Bronchial epithelial cell (primary cell): ENCODE results near the gene MVD. TPM values are rescaled to one million over a fixed set of nuclear protein-coding genes. Genes with fewer than 3 reads are reported as not detected.

ENCODE experiments used
- DNase-seq: peaks from one replicate; pipeline ENCODE4 v3.0.0-alpha.2; 2010; ENCODE audit warnings: low read depth
- FAIRE-seq: peaks from 2 replicates; lab custom pipeline; 2011; peaks lifted over from hg19 to GRCh38; lab: Jason Lieb, UNC
- H3K27me3 ChIP-seq: 2 replicates; pipeline ENCODE4 v1.5.1; 2011; ENCODE audit warnings: low read length; ENCODE audit not compliant: control insufficient read depth, insufficient read depth
- H3K36me3 ChIP-seq: 2 replicates; pipeline ENCODE4 v1.5.1; 2011; ENCODE audit warnings: low read length; ENCODE audit not compliant: control insufficient read depth, insufficient read depth
- H3K4me3 ChIP-seq: 2 replicates; pipeline ENCODE4 v1.5.1; 2011; ENCODE audit warnings: mild to moderate bottlenecking, low read depth, low read length, control low read depth
- total RNA-seq: library from RNA; depleted of rRNA; stranded (reverse); fragments of >200 nt; gene quantifications from 2 replicates; pipeline ENCODE4 v1.2.1, GENCODE V29; 2014
- TF ChIP-seq, protein P1 (sequence below): IDR thresholded peaks from 2 replicates; pipeline ENCODE4 v1.5.1; 2011; ENCODE audit warnings: mild to moderate bottlenecking, moderate library complexity, low read length, control low read depth, inconsistent platforms; ENCODE audit not compliant: insufficient read depth, severe bottlenecking

MVD gene
- total RNA-seq, 1 donor from 2014 or later, result 56.6 TPM

DNA sequence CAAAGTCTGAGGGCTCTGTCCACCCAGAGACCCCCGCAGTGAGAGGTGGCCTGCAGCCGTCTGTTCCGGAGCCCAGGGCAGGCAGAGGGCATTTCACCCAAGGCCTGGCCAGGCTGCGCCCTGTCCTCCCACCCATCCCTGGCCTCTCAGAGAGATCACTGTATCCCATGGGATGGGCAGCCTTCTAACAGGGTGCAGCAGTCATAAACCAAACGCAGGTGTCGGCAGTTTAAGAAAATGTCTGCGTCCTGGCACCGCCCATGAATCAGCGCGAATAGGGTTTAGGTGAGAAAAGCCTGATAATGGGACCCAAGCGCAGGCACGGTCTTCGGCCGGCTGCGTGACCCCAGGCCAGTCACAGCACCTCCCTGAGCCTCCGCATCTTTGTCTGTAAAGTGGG, 17.4 kb downstream of the MVD start:
- FAIRE-seq, result no peak
- H3K4me3 ChIP-seq, result no peak overlapping the region
- H3K36me3 ChIP-seq, result no peaks in the 10 kb centered on the region
- TF ChIP-seq, protein P1, sequence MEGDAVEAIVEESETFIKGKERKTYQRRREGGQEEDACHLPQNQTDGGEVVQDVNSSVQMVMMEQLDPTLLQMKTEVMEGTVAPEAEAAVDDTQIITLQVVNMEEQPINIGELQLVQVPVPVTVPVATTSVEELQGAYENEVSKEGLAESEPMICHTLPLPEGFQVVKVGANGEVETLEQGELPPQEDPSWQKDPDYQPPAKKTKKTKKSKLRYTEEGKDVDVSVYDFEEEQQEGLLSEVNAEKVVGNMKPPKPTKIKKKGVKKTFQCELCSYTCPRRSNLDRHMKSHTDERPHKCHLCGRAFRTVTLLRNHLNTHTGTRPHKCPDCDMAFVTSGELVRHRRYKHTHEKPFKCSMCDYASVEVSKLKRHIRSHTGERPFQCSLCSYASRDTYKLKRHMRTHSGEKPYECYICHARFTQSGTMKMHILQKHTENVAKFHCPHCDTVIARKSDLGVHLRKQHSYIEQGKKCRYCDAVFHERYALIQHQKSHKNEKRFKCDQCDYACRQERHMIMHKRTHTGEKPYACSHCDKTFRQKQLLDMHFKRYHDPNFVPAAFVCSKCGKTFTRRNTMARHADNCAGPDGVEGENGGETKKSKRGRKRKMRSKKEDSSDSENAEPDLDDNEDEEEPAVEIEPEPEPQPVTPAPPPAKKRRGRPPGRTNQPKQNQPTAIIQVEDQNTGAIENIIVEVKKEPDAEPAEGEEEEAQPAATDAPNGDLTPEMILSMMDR, result no peak
- no peak for DNase-seq
- H3K27me3 ChIP-seq, result peaks cover 4% of the 10 kb centered on the region

DNA sequence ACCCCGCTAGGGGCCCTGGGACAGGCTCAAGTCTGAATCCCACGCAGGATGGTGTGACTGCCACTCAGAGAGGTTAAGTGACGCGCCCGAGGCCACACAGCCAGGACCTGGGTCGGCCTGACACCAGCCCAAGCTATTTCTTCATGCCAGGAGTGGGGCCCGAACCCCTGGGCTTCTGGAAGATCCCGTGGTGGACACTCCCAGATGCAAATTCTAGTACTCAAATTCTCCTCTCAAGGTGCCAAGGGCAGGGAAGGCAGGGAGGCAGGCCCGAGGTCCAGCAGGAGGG, 19.3 kb downstream of the MVD start:
- FAIRE-seq (no peak), DNase-seq (no peak)

DNA sequence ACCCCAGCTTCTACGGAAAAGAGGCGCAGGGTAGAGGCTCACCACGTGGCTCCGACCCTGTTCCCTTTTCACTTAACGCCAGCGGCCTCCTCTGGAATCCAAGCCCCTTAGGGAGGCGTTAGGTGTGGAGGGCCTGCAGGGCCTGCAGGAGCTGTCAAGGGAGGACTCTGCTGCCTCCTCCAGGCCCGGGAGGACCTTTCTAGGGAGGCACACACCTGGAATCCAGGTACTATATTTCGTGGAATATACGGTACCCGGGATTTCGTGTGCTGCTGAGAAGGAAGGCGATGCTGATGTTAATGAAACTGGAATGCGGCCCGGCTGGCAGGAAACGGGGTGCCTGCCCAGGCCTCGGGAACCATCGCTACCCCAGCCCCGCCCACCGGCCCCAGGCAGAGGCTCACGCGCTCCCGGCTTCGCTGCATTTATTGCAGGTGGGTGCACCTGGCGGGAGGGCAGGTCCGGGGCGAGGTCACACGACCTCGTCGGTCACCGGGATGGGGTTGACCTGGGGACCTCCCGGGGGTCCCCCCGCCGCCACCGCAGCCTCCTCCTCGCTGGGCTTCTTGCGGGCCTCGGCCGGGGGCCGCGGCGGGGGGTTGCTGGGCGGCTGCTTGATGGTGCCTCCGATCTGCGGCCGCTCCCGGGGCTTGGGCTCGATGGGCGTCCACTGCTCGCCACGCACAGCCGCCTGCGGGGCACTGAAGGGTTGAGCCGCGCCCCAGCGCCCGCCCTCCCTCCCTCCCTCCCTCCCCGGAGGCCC, 19.8 kb downstream of the MVD start:
- H3K36me3 ChIP-seq, result no peaks in the 10 kb centered on the region
- peaks cover 24% of the 10 kb centered on the region for H3K27me3 ChIP-seq
- FAIRE-seq (no peak), DNase-seq (no peak)
- H3K4me3 ChIP-seq, result no peak overlapping the region
- TF ChIP-seq, protein P1, result no peak

More for the DNA sequence above, 19.3 kb downstream of the MVD start:
- TF ChIP-seq, protein P1, result no peak
- H3K36me3 ChIP-seq, result no peaks in the 10 kb centered on the region
- no peak overlapping the region for H3K4me3 ChIP-seq
- peaks cover 20% of the 10 kb centered on the region for H3K27me3 ChIP-seq

DNA sequence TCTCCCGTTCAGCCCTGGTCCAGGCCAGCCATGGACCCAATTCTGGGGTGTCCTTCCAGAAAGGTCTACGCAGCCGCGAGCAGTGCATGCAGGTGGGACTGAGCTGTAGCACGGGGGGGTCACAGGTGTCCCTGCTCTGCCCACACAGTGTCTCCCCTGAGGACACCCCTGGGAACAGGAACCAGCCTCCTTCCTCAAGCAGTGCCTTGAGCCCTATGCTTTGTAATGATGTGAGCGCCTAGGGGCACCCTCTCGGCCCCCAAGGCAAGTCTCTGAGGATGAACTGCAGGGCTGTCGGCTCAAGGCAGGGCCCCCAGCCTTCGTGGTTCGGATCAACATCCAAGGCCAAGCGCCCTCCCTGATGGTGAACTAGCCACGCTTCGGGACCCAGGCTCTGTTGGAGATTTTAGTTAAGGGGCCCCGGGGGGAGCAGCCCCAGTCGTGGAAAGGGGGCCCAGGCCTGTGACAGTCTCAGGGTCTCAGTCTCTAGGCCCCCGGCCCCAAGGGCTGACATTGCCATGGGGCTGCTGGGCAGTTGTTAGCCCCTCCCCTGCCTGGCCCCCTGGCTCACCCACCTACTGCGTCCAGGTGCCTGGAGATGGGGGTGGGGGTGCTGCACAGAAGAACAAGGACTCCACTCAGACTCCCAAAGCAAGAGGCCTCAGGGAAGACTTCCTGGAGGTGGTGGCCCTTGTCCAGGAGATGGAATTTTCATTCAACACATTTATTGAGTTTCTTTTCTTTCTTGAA, 22.2 kb downstream of the MVD start:
- peaks cover 26% of the 10 kb centered on the region for H3K27me3 ChIP-seq
- TF ChIP-seq, protein P1, result no peak
- H3K36me3 ChIP-seq, result no peaks in the 10 kb centered on the region
- no peak for FAIRE-seq
- DNase-seq, result no peak
- no peak overlapping the region for H3K4me3 ChIP-seq

DNA sequence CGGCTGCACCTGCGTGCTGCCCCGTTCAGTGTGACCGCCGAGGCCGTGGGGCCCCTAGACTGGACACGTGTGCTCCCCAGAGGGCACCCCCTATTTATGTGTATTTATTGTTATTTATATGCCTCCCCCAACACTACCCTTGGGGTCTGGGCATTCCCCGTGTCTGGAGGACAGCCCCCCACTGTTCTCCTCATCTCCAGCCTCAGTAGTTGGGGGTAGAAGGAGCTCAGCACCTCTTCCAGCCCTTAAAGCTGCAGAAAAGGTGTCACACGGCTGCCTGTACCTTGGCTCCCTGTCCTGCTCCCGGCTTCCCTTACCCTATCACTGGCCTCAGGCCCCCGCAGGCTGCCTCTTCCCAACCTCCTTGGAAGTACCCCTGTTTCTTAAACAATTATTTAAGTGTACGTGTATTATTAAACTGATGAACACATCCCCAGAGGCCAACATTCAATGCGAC, 22.8 kb downstream of the MVD start:
- no peak for FAIRE-seq
- no peak for DNase-seq
- H3K4me3 ChIP-seq, result no peak overlapping the region
- H3K27me3 ChIP-seq, result peaks cover 26% of the 10 kb centered on the region
- no peaks in the 10 kb centered on the region for H3K36me3 ChIP-seq
- TF ChIP-seq, protein P1, result no peak
